EH (cell line): Measurements from ENCODE around the gene HK3.

Source experiments
- DNase-seq: peaks from one replicate; pipeline ENCODE4 v3.0.0-alpha.2; 2015; ENCODE audit warnings: low read depth

Gene HK3

GRCh38 chr5:176849611-176850227 lies 49.4 kb downstream of the HK3 start:
- DNase-seq = no peak

- no peak for DNase-seq
These were observed 50.5 kb downstream of the HK3 start for GRCh38 chr5:176848651-176849050.

- DNase-seq = no peak
These were observed 51.3 kb downstream of the HK3 start for GRCh38 chr5:176847726-176848290.

GRCh38 chr5:176847148-176847547 lies 52.0 kb downstream of the HK3 start:
- DNase-seq = no peak

GRCh38 chr5:176846335-176847140 lies 52.6 kb downstream of the HK3 start:
- no peak for DNase-seq

GRCh38 chr5:176845392-176845713 lies 53.8 kb downstream of the HK3 start:
- DNase-seq = no peak

GRCh38 chr5:176844706-176845391 lies 54.3 kb downstream of the HK3 start:
- peak; percentile 53 for DNase-seq

GRCh38 chr5:176844281-176844680 lies 54.9 kb downstream of the HK3 start:
- no peak for DNase-seq

- DNase-seq = no peak
These were observed 55.5 kb downstream of the HK3 start for GRCh38 chr5:176843673-176844072.

GRCh38 chr5:176837707-176838115 lies 61.4 kb downstream of the HK3 start:
- DNase-seq = peak; percentile 88

- no peak for DNase-seq
These were observed 62.1 kb downstream of the HK3 start for GRCh38 chr5:176836811-176837706.

- no peak for DNase-seq
These were observed 63.2 kb downstream of the HK3 start for GRCh38 chr5:176835918-176836317.

- no peak for DNase-seq
These were observed 65.9 kb downstream of the HK3 start for GRCh38 chr5:176833286-176833685.

GRCh38 chr5:176832162-176832561 lies 67.0 kb downstream of the HK3 start:
- no peak for DNase-seq

- no peak for DNase-seq
These were observed 67.7 kb downstream of the HK3 start for GRCh38 chr5:176831425-176831824.

GRCh38 chr5:176830995-176831423 lies 68.1 kb downstream of the HK3 start:
- DNase-seq = no peak
